Measurements from ENCODE around the gene PMEPA1. TPM values are rescaled to one million over a fixed set of nuclear protein-coding genes. Genes with fewer than 3 reads are reported as not detected.

PMEPA1 gene
- total and polyA plus RNA-seq, 4 donors = 0.61 to 1.5 (median 1.1) TPM

GRCh38 chr20:57732226-57732625 lies 22.4 kb upstream of the PMEPA1 start:
- Histone ChIP-seq H3K27ac (ENCODE audit: low read depth in 1 of 2, low read length in 2 of 2) (no peak overlapping the region), H3K9me3 (ENCODE audit: control insufficient read depth in 4 of 4, low read length in 3 of 4) (no peaks in the 10 kb centered on the region), H3K9ac (ENCODE audit: low read depth in 1 of 2, low read length in 2 of 2) (no peak overlapping the region), H3K36me3 (ENCODE audit: control insufficient read depth in 4 of 4, insufficient read depth in 3 of 4, low read depth in 1 of 4, low read length in 3 of 4) (no peaks in the 10 kb centered on the region), H3K4me3 (ENCODE audit: low read depth in 1 of 3, low read length in 3 of 3) (no peak overlapping the region), H3K27me3 (ENCODE audit: control insufficient read depth in 4 of 4, insufficient read depth in 4 of 4, low read length in 3 of 4) (peaks cover 0 to 7% (median 0%) of the 10 kb centered on the region in 4 donors), H3K4me1 (ENCODE audit: control insufficient read depth in 4 of 4, insufficient read depth in 4 of 4, low read length in 3 of 4) (no peaks in the 10 kb centered on the region)
- DNase-seq (ENCODE audit: low spot score) = no peak
- TF ChIP-seq EGR1 (IDR thresholded peaks at IDR 0.05; ENCODE audit: low read depth in 2 of 2) = no peak
- WGBS = 59% methylated on average over 4 of the region's 4 CpGs

GRCh38 chr20:57728762-57729161 lies 18.9 kb upstream of the PMEPA1 start:
- H3K4me3 ChIP-seq (ENCODE audit: low read depth in 1 of 3, low read length in 3 of 3) = no peak overlapping the region
- WGBS = 83% methylated on average over 4 of the region's 4 CpGs
- H3K4me1 ChIP-seq (ENCODE audit: control insufficient read depth in 4 of 4, insufficient read depth in 4 of 4, low read length in 3 of 4) = no peaks in the 10 kb centered on the region
- TF ChIP-seq JUND (IDR thresholded peaks at IDR 0.05) (no peak), TAF1 (conservative IDR thresholded peaks at IDR 0.05) (no peak), REST (IDR thresholded peaks at IDR 0.05) (no peak), NR2F2 (IDR thresholded peaks at IDR 0.05) (no peak), RAD21 (IDR thresholded peaks at IDR 0.05) (no peak), CTCF (IDR thresholded peaks at IDR 0.05; ENCODE audit: low read depth, low read length, missing input control) (no peak), ATF3 (IDR thresholded peaks at IDR 0.05) (no peak)
- H3K9me3 ChIP-seq (ENCODE audit: control insufficient read depth in 4 of 4, low read length in 3 of 4) = no peaks in the 10 kb centered on the region
- no peak for DNase-seq (ENCODE audit: low spot score)
- no peak overlapping the region for H3K9ac ChIP-seq (ENCODE audit: low read depth in 1 of 2, low read length in 2 of 2)
- H3K27ac ChIP-seq (ENCODE audit: low read depth in 1 of 2, low read length in 2 of 2) = no peak overlapping the region
- peaks cover 0 to 4% (median under 1%) of the 10 kb centered on the region in 4 donors for H3K27me3 ChIP-seq (ENCODE audit: control insufficient read depth in 4 of 4, insufficient read depth in 4 of 4, low read length in 3 of 4)
- H3K36me3 ChIP-seq (ENCODE audit: control insufficient read depth in 4 of 4, insufficient read depth in 3 of 4, low read depth in 1 of 4, low read length in 3 of 4) = no peaks in the 10 kb centered on the region

- 75% methylated on average over 3 of the region's 3 CpGs for whole genome bisulfite sequencing
- no peak overlapping the region for H3K9ac ChIP-seq (ENCODE audit: low read depth in 1 of 2, low read length in 2 of 2)
- H3K27ac ChIP-seq (ENCODE audit: low read depth in 1 of 2, low read length in 2 of 2) = no peak overlapping the region
- no peak overlapping the region for H3K4me3 ChIP-seq (ENCODE audit: low read depth in 1 of 3, low read length in 3 of 3)
- DNase-seq (ENCODE audit: low spot score) = no peak
- peaks cover 0 to 6% (median 2%) of the 10 kb centered on the region in 4 donors for H3K27me3 ChIP-seq (ENCODE audit: control insufficient read depth in 4 of 4, insufficient read depth in 4 of 4, low read length in 3 of 4)
- no peaks in the 10 kb centered on the region for H3K4me1 ChIP-seq (ENCODE audit: control insufficient read depth in 4 of 4, insufficient read depth in 4 of 4, low read length in 3 of 4)
- H3K36me3 ChIP-seq (ENCODE audit: control insufficient read depth in 4 of 4, insufficient read depth in 3 of 4, low read depth in 1 of 4, low read length in 3 of 4) = no peaks in the 10 kb centered on the region
- H3K9me3 ChIP-seq (ENCODE audit: control insufficient read depth in 4 of 4, low read length in 3 of 4) = no peaks in the 10 kb centered on the region
- TF ChIP-seq EGR1 (IDR thresholded peaks at IDR 0.05; ENCODE audit: low read depth in 2 of 2) (no peak), TAF1 (conservative IDR thresholded peaks at IDR 0.05) (no peak), RXRA (IDR thresholded peaks at IDR 0.05) (no peak), JUND (IDR thresholded peaks at IDR 0.05) (no peak), HNF4G (IDR thresholded peaks at IDR 0.05) (no peak), YY1 (IDR thresholded peaks at IDR 0.05) (no peak), GABPA (IDR thresholded peaks at IDR 0.05 in 1 of 2, conservative IDR thresholded peaks at IDR 0.05 in 1 of 2) (no peak), ZBTB33 (IDR thresholded peaks at IDR 0.05) (no peak), MAX (IDR thresholded peaks at IDR 0.05) (no peak), NR2F2 (IDR thresholded peaks at IDR 0.05) (no peak), ATF3 (IDR thresholded peaks at IDR 0.05) (no peak), HNF4A (conservative IDR thresholded peaks at IDR 0.05) (no peak), RAD21 (IDR thresholded peaks at IDR 0.05) (no peak), FOXA1 (IDR thresholded peaks at IDR 0.05) (no peak), REST (IDR thresholded peaks at IDR 0.05) (no peak)
Observed at GRCh38 chr20:57727863-57728262, 18.0 kb upstream of the PMEPA1 start.
